GM12865 (cell line): ENCODE measurements around the gene LDLRAD3.

Experiments
- DNase-seq: peaks from one replicate; pipeline ENCODE4 v3.0.0; 2010; ENCODE audit warnings: low read depth
- H3K4me3 ChIP-seq: 2 replicates; pipeline ENCODE4 v1.5.1; 2011; ENCODE audit warnings: mild to moderate bottlenecking, low read depth, low read length, control low read depth
- TF ChIP-seq, protein P1 (sequence below): IDR thresholded peaks from 2 replicates; pipeline ENCODE4 v1.5.1; 2011; ENCODE audit warnings: low read length, control low read depth, low read depth, inconsistent platforms; ENCODE audit not compliant: insufficient read depth; ENCODE audit errors: missing control alignments

Gene LDLRAD3

DNA sequence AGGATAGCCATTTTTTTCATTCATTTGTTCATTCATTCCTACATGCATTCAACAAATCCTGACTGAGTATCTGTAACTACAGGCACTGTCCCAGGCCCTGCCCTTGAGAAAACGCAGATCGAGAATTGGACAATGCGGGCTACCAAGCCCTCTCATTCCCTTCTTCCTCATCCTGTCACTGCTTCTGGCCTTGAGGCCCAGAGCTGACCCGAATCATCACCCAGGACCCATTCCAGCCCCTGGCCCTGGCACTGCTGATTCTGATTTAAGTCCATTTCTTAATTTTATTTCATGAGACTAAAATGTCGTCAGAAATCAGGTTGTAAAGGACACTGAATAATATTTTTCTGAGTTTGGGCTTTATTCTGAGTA lies 321.1 kb downstream of the LDLRAD3 start:
- H3K4me3 ChIP-seq: no peak overlapping the region
- DNase-seq: no peak
- TF ChIP-seq, protein P1, sequence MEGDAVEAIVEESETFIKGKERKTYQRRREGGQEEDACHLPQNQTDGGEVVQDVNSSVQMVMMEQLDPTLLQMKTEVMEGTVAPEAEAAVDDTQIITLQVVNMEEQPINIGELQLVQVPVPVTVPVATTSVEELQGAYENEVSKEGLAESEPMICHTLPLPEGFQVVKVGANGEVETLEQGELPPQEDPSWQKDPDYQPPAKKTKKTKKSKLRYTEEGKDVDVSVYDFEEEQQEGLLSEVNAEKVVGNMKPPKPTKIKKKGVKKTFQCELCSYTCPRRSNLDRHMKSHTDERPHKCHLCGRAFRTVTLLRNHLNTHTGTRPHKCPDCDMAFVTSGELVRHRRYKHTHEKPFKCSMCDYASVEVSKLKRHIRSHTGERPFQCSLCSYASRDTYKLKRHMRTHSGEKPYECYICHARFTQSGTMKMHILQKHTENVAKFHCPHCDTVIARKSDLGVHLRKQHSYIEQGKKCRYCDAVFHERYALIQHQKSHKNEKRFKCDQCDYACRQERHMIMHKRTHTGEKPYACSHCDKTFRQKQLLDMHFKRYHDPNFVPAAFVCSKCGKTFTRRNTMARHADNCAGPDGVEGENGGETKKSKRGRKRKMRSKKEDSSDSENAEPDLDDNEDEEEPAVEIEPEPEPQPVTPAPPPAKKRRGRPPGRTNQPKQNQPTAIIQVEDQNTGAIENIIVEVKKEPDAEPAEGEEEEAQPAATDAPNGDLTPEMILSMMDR: no peak

DNA sequence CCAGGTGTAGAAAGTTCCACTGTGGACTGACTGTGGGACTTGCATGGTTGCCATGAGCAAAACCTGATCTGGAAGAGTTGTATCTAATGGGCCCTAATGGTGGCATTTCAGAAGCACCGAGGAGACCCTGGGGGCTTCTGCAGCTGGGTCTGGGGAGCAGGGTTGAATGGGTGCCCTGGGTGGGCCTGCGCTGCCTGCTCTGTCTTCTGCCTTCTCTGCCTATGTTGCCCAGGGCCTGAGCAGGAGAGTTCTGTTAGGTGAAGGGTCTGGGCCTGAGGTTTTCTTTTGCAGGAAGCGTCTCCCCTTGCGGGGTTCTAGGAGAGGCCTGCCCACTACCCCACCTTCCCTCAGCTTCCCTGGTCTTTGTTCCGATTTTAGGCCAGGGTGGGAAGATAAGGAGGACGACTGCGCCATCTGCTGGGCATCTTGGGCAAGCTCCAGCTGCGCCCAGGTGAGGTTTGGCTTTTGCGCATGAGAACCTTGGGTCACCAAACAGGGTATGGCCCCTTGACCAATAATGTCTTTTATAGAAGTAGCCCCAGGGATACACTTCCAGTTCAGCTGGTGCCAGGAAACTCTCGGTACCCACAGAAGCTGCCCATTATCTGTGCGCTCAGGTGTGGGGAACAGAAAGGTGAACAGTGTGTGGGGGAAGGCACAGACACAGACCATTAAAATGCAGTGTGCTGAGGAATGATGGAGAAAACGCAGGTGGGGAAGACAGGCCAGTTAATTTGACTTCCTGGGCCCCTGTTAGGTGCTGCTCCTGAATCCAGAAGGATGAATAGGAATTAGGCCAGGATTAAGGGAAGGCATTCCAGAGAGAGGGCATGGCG lies 322.1 kb downstream of the LDLRAD3 start:
- TF ChIP-seq, protein P1: peak; percentile 84
- no peak overlapping the region for H3K4me3 ChIP-seq
- DNase-seq: peak; percentile 61

DNA sequence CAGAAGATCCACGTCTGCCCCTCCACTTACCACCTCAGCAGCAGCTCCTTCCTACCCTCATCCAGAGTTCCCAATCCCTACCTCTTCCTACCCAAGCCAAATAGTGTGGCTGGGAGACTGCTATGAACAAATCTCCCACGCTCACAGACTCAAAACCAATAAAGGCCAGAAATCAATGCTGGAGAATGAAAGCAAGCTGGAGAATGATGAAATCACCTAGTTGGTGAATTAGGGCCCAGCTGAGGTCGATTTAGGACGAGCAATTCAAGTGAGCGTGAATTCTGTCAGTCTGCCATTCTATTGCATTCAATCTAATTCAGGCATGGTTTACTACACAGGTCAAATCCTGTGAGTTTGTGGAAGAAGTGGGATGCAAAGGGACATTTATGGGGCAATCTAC lies 322.9 kb downstream of the LDLRAD3 start:
- TF ChIP-seq, protein P1: no peak
- no peak for DNase-seq
- H3K4me3 ChIP-seq: no peak overlapping the region

DNA sequence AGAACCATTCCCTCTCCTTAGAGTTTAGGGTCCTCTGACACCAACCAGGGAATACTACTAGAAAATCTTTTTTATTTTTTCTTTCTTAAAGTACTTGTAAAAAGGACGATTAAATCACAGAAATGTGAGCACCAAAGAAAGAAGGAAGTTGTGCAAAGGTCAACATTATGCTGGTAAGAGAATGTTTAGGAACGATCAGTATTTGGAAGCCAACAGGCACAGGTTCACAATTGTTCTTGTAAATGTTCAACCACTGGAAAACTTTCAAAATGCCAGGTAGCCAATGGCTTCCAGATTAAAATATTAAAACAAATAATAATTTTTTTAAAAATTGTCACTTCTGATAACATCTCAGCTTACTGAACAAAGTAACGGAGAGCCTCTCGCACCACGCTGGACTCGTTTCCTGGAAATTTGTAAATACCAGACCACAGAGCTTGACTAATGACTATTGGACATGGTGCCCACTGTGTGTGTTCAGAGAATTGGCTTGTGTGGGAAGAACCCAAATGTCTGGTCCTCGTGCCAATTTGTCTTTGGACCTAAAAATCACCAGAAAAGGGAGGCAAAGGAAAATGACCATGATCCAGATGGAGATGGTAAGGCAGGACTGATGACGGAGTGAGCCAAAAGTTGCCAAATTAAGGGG lies 324.6 kb downstream of the LDLRAD3 start:
- no peak overlapping the region for H3K4me3 ChIP-seq
- DNase-seq: no peak
- TF ChIP-seq, protein P1: no peak

DNA sequence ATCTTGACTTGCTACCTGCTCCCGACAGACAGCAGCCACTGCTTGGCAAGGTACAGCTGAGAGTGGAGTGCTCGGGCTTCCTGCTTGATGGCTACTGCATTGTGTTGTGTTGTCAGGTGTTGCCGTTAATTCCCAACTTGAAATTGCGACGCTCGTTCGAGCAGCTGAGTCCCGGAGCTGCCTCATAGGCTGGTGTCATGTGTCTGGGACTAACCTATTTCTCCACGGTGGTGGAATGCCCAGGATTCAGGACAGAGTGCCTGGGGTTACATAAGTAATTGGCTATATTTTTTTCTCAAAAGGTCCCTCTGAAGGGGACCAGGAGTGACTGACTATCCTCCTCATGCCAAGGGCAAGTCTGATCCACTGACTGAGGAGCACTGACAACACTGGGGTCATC lies 326.8 kb downstream of the LDLRAD3 start:
- H3K4me3 ChIP-seq: no peak overlapping the region
- no peak for DNase-seq
- TF ChIP-seq, protein P1: no peak

DNA sequence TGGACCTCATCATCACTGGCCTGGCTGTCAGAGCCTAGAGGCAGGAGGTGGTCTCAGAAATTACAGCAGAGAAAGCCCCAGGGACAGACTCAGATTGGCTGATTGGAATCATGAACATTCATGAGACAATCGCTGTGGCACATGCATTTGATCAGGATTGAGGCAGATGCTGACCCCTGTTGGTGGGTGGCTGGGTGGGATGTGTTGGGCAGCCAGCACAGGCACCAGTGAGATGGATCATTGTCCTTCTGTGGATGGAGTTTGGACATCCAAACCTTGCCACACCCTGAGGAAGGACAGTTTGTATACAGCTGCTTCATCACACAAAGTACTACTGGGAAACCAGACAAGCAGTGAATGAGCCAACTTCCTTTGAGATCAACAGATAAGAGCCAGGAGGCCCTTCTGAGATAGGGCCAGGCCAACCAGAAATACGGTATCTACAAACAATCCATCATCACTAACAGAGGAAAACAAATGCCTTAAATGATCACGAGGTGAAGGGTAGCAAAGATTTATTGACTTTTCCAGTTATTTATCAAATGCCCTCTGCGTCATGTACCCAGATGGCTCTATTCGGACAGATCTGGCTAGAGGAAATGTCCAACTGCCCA lies 328.0 kb downstream of the LDLRAD3 start:
- no peak overlapping the region for H3K4me3 ChIP-seq
- TF ChIP-seq, protein P1: peak; percentile 0
- DNase-seq: no peak

DNA sequence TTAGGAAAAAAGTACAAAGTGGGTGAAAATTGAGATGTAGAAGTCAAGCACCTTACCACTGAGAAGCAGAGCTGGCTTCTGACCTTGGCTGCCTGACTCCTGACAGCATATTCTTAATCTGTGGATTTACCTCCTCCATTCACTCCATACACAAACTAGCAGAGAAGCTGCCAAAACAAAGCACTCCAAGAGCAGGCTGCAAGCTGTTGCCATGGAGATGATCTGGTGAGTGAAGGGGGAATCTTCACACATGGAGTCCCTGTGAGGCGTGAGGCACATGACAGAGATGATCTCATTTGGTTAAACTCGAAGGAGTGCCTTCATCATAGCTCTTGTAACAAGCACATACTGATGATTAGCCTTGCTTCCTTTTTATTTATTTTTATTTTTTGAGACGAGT lies 329.2 kb downstream of the LDLRAD3 start:
- no peak for DNase-seq
- no peak overlapping the region for H3K4me3 ChIP-seq
- TF ChIP-seq, protein P1: no peak
